Fibroblast of skin of scalp (primary cell): Measurements from ENCODE around the gene PDCD1.
"Not testable (repeated sequence)": the region's sequence is repeated elsewhere in the genome, so short reads cannot be mapped to it uniquely, and the experiment has no call there.

ENCODE experiments used
- DNase-seq: peaks from one replicate; pipeline ENCODE4 v3.0.0-alpha.2; 2013

PDCD1 gene

GRCh38 chr2:241851325-241852115 lies 7.2 kb downstream of the PDCD1 start:
- DNase-seq = no peak

GRCh38 chr2:241850544-241851324 lies 8.0 kb downstream of the PDCD1 start:
- no peak for DNase-seq

- no peak for DNase-seq
Measured at GRCh38 chr2:241849616-241850543, 8.8 kb downstream of the PDCD1 start.

GRCh38 chr2:241848761-241849615 lies 9.7 kb downstream of the PDCD1 start:
- DNase-seq = no peak

- DNase-seq = no peak
Measured at GRCh38 chr2:241846406-241846805, 12.3 kb downstream of the PDCD1 start.

GRCh38 chr2:241844831-241845578 lies 13.7 kb downstream of the PDCD1 start:
- no peak for DNase-seq

GRCh38 chr2:241844066-241844728 lies 14.5 kb downstream of the PDCD1 start:
- peak; percentile 54 for DNase-seq

- DNase-seq = no peak
Measured at GRCh38 chr2:241843321-241844065, 15.2 kb downstream of the PDCD1 start.

- no peak for DNase-seq
Measured at GRCh38 chr2:241842620-241843211, 16.0 kb downstream of the PDCD1 start.

- DNase-seq = no peak
Measured at GRCh38 chr2:241842067-241842415, 16.7 kb downstream of the PDCD1 start.

- DNase-seq = no peak
Measured at GRCh38 chr2:241841181-241842066, 17.3 kb downstream of the PDCD1 start.

GRCh38 chr2:241837197-241837965 lies 21.3 kb downstream of the PDCD1 start:
- no peak for DNase-seq

- no peak for DNase-seq
Measured at GRCh38 chr2:241836292-241836691, 22.4 kb downstream of the PDCD1 start.

- DNase-seq = no peak
Measured at GRCh38 chr2:241835611-241836010, 23.1 kb downstream of the PDCD1 start.

- DNase-seq = no peak
Measured at GRCh38 chr2:241834527-241835210, 24.0 kb downstream of the PDCD1 start.

GRCh38 chr2:241833756-241834526 lies 24.8 kb downstream of the PDCD1 start:
- not testable (repeated sequence) for DNase-seq
